GM12864 (cell line): ENCODE results near the gene PREX1.

ENCODE experiments used
- DNase-seq: peaks from one replicate; pipeline ENCODE4 v3.0.0-alpha.2; 2011; ENCODE audit warnings: low read depth
- H3K4me3 ChIP-seq: 2 replicates; pipeline ENCODE4 v1.5.1; 2011; ENCODE audit warnings: mild to moderate bottlenecking, low read depth, low read length, control low read depth
- TF ChIP-seq, protein P1 (sequence below): IDR thresholded peaks from 2 replicates; pipeline ENCODE4 v1.5.1; 2011; ENCODE audit warnings: low read depth, mild to moderate bottlenecking, moderate library complexity, low read length, control low read depth, inconsistent platforms; ENCODE audit errors: missing control alignments

PREX1 gene

DNA sequence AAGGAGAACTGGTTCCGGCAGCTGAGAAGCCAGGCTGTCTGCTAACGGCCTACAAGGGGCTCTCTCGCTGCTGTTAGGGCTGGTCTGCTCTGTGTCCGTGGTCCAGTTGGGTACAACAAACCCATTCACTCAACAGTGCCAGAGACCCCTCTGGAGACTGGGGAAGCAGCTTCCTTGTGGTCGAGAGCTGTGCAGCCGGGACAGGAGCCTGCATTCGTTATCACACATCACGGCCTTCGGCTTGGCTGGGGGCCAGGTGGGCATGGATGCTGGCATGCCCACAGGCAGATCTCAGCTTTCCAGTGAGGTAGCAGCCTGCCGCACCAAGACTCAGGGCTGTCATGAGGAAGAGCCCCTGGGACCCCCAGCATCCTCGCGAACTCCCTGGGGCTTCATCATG lies 124.7 kb downstream of the PREX1 start:
- TF ChIP-seq, protein P1, sequence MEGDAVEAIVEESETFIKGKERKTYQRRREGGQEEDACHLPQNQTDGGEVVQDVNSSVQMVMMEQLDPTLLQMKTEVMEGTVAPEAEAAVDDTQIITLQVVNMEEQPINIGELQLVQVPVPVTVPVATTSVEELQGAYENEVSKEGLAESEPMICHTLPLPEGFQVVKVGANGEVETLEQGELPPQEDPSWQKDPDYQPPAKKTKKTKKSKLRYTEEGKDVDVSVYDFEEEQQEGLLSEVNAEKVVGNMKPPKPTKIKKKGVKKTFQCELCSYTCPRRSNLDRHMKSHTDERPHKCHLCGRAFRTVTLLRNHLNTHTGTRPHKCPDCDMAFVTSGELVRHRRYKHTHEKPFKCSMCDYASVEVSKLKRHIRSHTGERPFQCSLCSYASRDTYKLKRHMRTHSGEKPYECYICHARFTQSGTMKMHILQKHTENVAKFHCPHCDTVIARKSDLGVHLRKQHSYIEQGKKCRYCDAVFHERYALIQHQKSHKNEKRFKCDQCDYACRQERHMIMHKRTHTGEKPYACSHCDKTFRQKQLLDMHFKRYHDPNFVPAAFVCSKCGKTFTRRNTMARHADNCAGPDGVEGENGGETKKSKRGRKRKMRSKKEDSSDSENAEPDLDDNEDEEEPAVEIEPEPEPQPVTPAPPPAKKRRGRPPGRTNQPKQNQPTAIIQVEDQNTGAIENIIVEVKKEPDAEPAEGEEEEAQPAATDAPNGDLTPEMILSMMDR, result no peak
- no peak overlapping the region for H3K4me3 ChIP-seq
- no peak for DNase-seq

DNA sequence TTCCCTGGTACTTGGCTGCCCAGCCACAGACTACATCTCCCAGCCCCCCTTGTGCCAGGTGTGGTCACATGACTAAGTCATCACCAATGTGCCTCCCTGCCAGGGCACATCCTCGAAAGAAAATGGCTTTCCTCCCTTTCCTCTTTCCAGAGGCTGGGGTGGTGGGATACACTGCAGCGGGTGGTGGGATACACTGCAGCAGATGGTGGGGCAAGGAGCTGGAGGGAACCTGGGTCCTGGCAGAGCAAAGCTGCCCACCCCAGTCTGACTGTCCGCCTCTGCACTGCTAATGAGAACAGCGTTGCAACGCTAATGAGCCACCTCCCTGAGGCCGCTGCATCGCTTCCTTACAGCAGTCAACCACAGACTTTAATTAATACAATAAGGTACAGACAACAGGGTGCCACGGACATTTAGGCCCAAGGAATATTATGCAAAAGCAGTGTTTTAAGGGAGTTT lies 125.3 kb downstream of the PREX1 start:
- TF ChIP-seq, protein P1, result no peak
- no peak overlapping the region for H3K4me3 ChIP-seq
- DNase-seq, result no peak

DNA sequence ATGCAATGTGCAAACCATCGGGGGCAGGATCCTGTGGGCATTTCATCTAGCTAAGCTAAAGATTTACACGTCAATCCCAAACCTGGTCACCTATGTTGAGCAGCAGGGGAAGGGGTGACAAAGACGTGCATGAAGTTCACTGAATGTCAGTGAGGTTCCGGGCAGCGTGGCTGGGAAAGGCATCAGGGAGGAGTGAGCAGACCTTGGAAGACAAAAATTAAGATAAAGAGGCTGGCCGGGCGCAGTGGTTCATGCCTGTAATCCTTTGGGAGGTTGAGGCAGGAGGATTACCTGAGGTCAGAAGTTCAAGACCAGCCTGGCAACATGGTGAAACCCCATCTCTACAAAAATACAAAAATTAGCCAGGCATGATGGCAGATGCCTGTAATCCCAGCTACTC lies 126.1 kb downstream of the PREX1 start:
- H3K4me3 ChIP-seq, result no peak overlapping the region
- no peak for DNase-seq
- TF ChIP-seq, protein P1, result no peak

DNA sequence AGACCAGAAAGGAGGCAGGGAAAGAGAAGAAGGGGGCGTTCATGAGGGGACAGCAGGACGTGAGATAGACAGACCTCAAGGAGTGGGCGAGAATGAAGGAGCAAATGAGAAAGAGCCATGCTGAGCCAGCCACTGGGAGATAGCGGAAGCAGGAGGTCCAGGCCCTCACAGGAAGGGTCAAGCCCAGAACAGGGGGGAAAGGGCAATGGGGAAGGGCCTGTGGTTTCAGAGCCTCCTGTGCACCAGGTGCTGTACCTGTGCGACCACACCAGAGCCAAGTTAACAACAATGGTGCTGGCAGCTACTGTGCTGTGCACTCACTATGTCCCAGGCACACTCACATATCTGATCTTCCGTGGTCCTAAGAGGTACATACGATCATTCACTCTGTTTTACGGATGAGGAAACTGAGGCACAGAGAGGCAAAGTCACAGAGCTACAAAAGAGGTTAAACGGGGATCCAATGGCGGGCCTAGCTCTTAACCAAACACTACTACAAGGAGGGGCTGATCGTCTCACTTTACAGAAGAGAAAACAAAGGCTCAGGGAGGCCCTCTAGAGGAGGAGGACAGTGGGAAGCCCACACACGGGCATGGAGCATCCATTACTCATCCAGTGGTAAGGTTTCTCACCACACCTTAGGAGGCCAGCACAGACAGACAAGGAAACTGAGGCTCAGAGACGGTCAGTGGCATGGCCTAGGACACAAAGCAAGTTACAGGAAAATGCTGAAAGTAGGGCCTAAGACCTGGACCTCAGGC lies 129.1 kb downstream of the PREX1 start:
- TF ChIP-seq, protein P1, result peak; percentile 26
- no peak for DNase-seq
- no peak overlapping the region for H3K4me3 ChIP-seq

DNA sequence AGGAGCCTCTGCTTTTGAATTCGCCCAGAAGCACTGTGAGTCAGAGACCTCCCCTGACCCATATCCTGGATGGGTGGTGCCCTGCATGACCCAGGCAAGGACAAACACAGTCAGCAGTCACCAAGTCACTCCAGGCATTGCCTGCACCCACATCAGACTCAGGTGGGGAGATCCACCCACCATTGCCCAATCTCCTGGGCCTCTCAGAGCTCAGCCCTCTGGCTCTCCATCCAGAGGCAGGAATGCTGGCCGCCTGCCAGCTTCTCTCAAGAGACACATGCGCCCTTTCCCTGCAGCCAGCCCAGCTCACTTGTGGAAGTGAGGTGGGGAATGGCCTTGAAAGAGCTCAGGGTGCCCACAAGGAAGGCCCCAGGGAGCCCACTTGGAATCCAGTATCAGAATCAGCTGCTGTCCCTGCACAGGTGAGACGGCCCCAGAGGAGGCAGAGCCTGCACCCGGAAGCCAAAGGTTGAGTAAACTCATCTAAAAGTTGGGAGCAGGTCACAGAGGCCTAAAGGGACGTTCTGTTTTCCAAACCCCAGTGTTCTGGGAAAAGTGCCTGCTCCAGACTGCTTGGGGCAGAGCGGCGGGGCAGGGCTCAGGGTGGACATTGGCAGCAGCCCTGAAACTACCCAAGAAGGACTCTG lies 129.8 kb downstream of the PREX1 start:
- TF ChIP-seq, protein P1, result no peak

DNA sequence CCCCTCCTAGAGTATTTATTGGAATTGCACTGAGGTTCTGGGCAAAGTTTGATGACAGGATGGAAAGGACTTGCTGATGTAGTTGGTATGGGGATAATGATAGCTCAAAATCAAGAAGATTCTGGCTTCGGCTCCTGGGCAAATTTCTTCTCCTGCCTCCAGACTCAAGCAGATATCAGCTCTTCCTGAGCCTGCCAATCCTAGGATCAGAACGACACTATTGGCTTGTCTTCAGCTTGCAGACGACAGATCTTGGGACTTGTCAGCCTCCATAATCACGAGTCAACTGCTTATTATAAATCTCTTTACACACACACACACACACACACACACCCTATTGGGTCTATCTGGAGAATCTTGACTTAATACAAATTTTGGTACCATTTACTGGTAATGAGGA lies 131.1 kb downstream of the PREX1 start:
- no peak overlapping the region for H3K4me3 ChIP-seq
- no peak for DNase-seq
- TF ChIP-seq, protein P1, result no peak

More for the DNA sequence above, 129.8 kb downstream of the PREX1 start:
- DNase-seq, result no peak
- no peak overlapping the region for H3K4me3 ChIP-seq

DNA sequence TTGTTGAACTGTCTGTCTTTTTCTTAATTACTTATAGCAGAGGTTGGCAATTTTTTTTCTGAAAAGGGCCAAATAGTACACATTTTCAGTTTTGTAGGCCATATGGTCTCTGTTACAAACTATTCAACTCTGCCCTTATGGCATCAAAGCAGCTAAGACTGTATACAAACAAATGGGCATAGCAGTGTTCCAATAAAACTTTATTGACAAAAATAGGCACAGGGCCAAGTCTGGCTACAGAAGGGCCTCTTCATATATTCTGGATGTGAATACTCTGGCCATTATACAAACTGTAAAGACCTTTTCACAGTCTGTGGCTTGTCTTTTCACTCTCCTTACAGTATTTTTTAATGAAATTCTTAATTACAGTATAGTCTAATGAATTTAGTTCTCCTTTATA lies 132.1 kb downstream of the PREX1 start:
- no peak for DNase-seq
- TF ChIP-seq, protein P1, result no peak
- no peak overlapping the region for H3K4me3 ChIP-seq
